ENCODE measurements around the gene XPO4.
A peak's percentile ranks its signal among the peaks of the same experiment; 100 is the strongest.
"Not testable (repeated sequence)": the region's sequence is repeated elsewhere in the genome, so short reads cannot be mapped to it uniquely, and the experiment has no call there.

Gene XPO4

GRCh38 chr13:20908714-20909497, 6.4 kb upstream of the XPO4 start:
- Mint-ChIP-seq H3K27ac (no peak overlapping the region), H3K36me3 (no peaks in the 10 kb centered on the region), H3K27me3 (peaks cover 5% of the 10 kb centered on the region), H3K4me1 (no peaks in the 10 kb centered on the region), H3K9me3 (no peaks in the 10 kb centered on the region), H3K4me3 (no peak overlapping the region)

DNA sequence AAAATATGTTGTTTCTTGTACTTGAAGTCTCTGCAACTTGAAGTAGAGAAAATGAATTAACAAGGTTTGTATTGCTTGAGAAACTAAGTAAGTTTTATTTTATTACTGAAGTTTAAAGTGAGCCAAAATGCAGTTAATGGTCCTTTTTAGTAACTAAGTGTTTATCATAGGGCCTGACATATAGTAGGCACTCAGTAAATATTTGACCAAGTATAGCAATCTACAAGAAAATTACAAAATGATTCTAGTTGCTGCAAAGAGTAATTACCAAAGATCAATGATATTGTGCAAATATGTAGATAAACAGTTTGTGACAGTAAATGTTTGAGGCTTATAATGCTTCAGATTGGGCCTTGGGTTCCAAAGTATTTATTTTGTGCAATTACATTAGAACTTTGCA, 2.4 kb upstream of the XPO4 start:
- Mint-ChIP-seq H3K27ac (no peak overlapping the region), H3K4me1 (peaks cover 20% of the 10 kb centered on the region), H3K9me3 (no peaks in the 10 kb centered on the region), H3K36me3 (peaks cover 3% of the 10 kb centered on the region), H3K27me3 (peaks cover 1% of the 10 kb centered on the region), H3K4me3 (no peak overlapping the region)

GRCh38 chr13:20903164-20903475, 574 bp upstream of the XPO4 start:
- peaks cover 1% of the 10 kb centered on the region for H3K27me3 Mint-ChIP-seq
- H3K27ac Mint-ChIP-seq, result peak overlapping the region; percentile 97
- peaks cover 10% of the 10 kb centered on the region for H3K36me3 Mint-ChIP-seq
- H3K4me3 Mint-ChIP-seq, result peak overlapping the region; percentile 98
- peaks cover 35% of the 10 kb centered on the region for H3K4me1 Mint-ChIP-seq
- no peaks in the 10 kb centered on the region for H3K9me3 Mint-ChIP-seq

DNA sequence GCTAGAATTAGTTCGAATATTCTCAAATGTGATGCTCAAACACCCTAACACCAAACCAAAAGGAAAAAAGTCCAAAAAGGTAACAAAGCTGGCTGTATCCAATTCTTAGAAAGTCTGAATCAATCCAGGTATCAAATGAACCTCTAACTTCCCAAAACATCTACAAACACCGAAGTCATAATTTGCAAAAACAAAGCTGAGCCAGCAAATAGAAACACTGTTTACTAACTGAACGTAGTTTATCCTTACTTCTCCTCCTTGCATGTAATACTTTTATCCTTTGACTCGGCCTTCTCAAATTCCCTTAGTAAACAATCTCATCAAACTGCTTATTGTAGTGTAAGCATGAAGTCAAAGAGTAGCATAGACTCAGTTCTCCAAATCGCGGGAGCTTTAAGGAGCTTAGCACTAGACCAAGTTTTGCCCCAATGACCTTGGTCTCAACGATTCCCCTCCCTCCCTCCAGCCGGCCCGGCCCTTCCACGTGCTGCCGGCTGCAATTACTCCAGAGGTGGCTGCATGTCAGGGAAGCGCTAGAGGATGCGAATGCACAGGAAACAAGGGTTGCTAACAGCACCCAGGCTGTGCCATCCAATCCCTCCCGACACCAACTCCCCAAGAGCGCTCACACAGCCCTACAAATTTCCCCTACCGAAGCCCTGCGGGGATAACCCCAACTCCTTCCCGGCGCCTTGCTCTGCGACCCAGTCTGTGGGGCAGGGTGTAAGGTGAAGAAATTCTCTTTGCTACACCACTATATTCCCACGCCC, 693 bp downstream of the XPO4 start:
- peak overlapping the region; percentile 83 for H3K27ac Mint-ChIP-seq
- H3K27me3 Mint-ChIP-seq, result no peaks in the 10 kb centered on the region
- H3K36me3 Mint-ChIP-seq, result peaks cover 10% of the 10 kb centered on the region
- H3K4me3 Mint-ChIP-seq, result peak overlapping the region; percentile 98
- H3K9me3 Mint-ChIP-seq, result no peaks in the 10 kb centered on the region
- peaks cover 42% of the 10 kb centered on the region for H3K4me1 Mint-ChIP-seq

GRCh38 chr13:20894245-20894644, 8.3 kb downstream of the XPO4 start:
- no peak overlapping the region for H3K27ac Mint-ChIP-seq
- no peak overlapping the region for H3K4me3 Mint-ChIP-seq
- H3K27me3 Mint-ChIP-seq, result no peaks in the 10 kb centered on the region
- H3K36me3 Mint-ChIP-seq, result peaks cover 3% of the 10 kb centered on the region
- no peaks in the 10 kb centered on the region for H3K9me3 Mint-ChIP-seq
- H3K4me1 Mint-ChIP-seq, result peaks cover 57% of the 10 kb centered on the region

- Mint-ChIP-seq H3K4me3 (no peak overlapping the region), H3K9me3 (no peaks in the 10 kb centered on the region), H3K27ac (no peak overlapping the region), H3K4me1 (peaks cover 43% of the 10 kb centered on the region), H3K27me3 (no peaks in the 10 kb centered on the region), H3K36me3 (peaks cover 1% of the 10 kb centered on the region)
These were observed 10.8 kb downstream of the XPO4 start for GRCh38 chr13:20891768-20892167.

DNA sequence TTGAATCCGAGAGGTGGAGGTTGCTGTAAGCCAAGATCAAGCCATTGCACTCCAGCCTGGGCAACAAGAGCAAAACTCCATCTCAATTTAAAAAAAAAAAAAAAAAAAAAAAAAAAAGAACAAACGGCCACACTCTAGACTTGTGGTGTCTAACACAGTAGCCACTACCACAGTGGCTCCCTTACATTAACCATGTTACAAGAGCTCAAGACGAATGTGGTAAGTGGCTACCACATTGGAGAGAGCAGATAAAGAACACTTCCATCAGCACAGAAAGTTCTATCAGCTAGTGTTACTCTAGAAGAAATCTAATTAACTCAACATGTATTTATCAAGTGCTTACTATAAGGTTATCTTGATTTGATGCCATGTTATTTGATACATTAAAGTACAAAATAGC, 11.5 kb downstream of the XPO4 start:
- H3K36me3 Mint-ChIP-seq, result peaks cover 2% of the 10 kb centered on the region
- no peak overlapping the region for H3K27ac Mint-ChIP-seq
- no peak overlapping the region for H3K4me3 Mint-ChIP-seq

GRCh38 chr13:20890540-20890939, 12.0 kb downstream of the XPO4 start:
- not testable (repeated sequence) for H3K27ac Mint-ChIP-seq, H3K4me3 Mint-ChIP-seq, H3K9me3 Mint-ChIP-seq, H3K36me3 Mint-ChIP-seq, H3K27me3 Mint-ChIP-seq
- H3K4me1 Mint-ChIP-seq, result peaks cover 42% of the 10 kb centered on the region

More for the DNA sequence above, 11.5 kb downstream of the XPO4 start:
- Mint-ChIP-seq H3K9me3 (no peaks in the 10 kb centered on the region), H3K27me3 (no peaks in the 10 kb centered on the region), H3K4me1 (peaks cover 42% of the 10 kb centered on the region)

- no peak overlapping the region for H3K27ac Mint-ChIP-seq
- H3K4me1 Mint-ChIP-seq, result peaks cover 64% of the 10 kb centered on the region
- H3K9me3 Mint-ChIP-seq, result peaks cover 2% of the 10 kb centered on the region
- H3K27me3 Mint-ChIP-seq, result no peaks in the 10 kb centered on the region
- no peak overlapping the region for H3K4me3 Mint-ChIP-seq
- H3K36me3 Mint-ChIP-seq, result peaks cover 17% of the 10 kb centered on the region
These were observed 20.3 kb downstream of the XPO4 start for GRCh38 chr13:20882206-20882605.

- Mint-ChIP-seq H3K36me3 (peaks cover 17% of the 10 kb centered on the region), H3K4me3 (no peak overlapping the region), H3K27me3 (no peaks in the 10 kb centered on the region), H3K27ac (no peak overlapping the region), H3K4me1 (peaks cover 67% of the 10 kb centered on the region), H3K9me3 (peaks cover 5% of the 10 kb centered on the region)
These were observed 24.6 kb downstream of the XPO4 start for GRCh38 chr13:20877902-20878301.

DNA sequence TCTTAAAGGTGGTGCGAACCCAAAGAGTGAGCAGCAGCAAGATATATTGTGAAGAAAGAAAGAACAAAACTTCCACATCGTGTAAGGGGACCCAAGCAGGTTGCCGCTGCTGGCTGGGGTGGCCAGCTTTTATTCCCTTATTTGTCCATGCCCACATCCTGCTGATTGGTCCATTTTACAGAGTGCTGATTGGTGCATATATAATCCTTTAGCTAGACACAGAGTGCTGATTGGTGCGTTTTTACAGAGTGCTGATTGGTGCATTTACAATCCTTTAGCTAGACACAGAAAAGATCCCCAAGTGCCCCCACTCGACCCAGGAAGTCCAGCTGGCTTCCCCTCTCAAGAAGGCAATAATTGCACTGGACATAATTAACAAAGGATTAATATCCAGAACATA, 25.7 kb downstream of the XPO4 start:
- H3K9me3 Mint-ChIP-seq, H3K27ac Mint-ChIP-seq, H3K27me3 Mint-ChIP-seq, H3K4me3 Mint-ChIP-seq: not testable (repeated sequence)
- Mint-ChIP-seq H3K36me3 (peaks cover 18% of the 10 kb centered on the region), H3K4me1 (peaks cover 68% of the 10 kb centered on the region)

DNA sequence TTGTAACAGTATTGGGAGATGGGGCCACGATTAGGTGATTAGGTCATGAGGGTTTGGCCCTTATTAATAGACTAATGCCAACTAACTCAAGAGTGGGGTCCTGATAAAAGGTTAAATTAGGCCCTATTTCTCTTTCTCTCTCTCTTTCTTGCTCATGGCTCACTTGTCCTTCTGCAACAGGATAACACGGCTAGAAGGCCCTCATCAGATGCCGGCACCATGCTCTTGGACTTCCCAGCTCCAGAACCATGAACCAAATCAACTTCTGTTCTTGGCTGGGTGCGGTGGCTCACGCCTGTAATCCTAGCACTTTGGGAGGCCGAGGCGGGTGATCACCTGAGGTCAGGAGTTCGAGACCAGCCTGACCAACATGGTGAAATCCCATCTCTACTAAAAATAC, 28.1 kb downstream of the XPO4 start:
- Mint-ChIP-seq H3K4me1 (peaks cover 64% of the 10 kb centered on the region), H3K36me3 (peaks cover 15% of the 10 kb centered on the region)
- not testable (repeated sequence) for H3K4me3 Mint-ChIP-seq, H3K27me3 Mint-ChIP-seq, H3K9me3 Mint-ChIP-seq, H3K27ac Mint-ChIP-seq

DNA sequence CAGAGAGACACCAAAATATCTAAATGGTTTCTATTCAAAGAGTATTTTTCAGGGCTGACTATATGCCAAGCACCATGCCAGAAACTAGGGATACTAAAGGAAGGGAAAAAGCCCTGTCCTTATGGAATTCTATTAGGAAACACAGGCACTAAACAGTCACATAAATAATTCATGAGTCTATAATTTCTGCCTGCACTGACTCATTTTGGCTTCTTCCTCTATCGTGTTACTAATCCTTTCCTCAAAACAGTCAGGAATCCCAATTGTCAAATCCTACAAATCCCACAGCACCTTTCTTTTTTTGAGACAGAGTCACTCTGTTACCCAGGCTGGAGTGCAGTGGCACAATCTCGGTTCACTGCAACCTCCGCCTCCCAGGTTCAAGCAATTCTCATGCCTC, 29.2 kb downstream of the XPO4 start:
- Mint-ChIP-seq H3K36me3 (peaks cover 13% of the 10 kb centered on the region), H3K4me3 (no peak overlapping the region), H3K27me3 (no peaks in the 10 kb centered on the region), H3K9me3 (peaks cover 5% of the 10 kb centered on the region), H3K27ac (no peak overlapping the region), H3K4me1 (peaks cover 54% of the 10 kb centered on the region)

GRCh38 chr13:20870829-20871228, 31.7 kb downstream of the XPO4 start:
- H3K4me3 Mint-ChIP-seq, result no peak overlapping the region
- peaks cover 4% of the 10 kb centered on the region for H3K36me3 Mint-ChIP-seq
- peaks cover 52% of the 10 kb centered on the region for H3K4me1 Mint-ChIP-seq
- H3K27me3 Mint-ChIP-seq, result no peaks in the 10 kb centered on the region
- no peak overlapping the region for H3K27ac Mint-ChIP-seq
- H3K9me3 Mint-ChIP-seq, result no peaks in the 10 kb centered on the region

- no peaks in the 10 kb centered on the region for H3K9me3 Mint-ChIP-seq
- H3K4me1 Mint-ChIP-seq, result peaks cover 51% of the 10 kb centered on the region
- no peaks in the 10 kb centered on the region for H3K27me3 Mint-ChIP-seq
- peaks cover 2% of the 10 kb centered on the region for H3K36me3 Mint-ChIP-seq
- H3K4me3 Mint-ChIP-seq, result no peak overlapping the region
- H3K27ac Mint-ChIP-seq, result no peak overlapping the region
These were observed 33.0 kb downstream of the XPO4 start for GRCh38 chr13:20869540-20869939.

GRCh38 chr13:20867408-20867807, 35.1 kb downstream of the XPO4 start:
- H3K27me3 Mint-ChIP-seq, result no peaks in the 10 kb centered on the region
- peaks cover 36% of the 10 kb centered on the region for H3K4me1 Mint-ChIP-seq
- H3K9me3 Mint-ChIP-seq, result no peaks in the 10 kb centered on the region
- no peak overlapping the region for H3K27ac Mint-ChIP-seq
- no peak overlapping the region for H3K4me3 Mint-ChIP-seq
- peaks cover 2% of the 10 kb centered on the region for H3K36me3 Mint-ChIP-seq
